HG02981 (cell line): ENCODE results near the gene ARHGAP21.

ENCODE experiments used
- ATAC-seq: cut with Tn5 transposase; IDR thresholded peaks from one replicate; pipeline ENCODE4 v1.9.1; 2021; ENCODE audit warnings: mild to moderate bottlenecking, moderate library complexity; ENCODE audit not compliant: unreplicated experiment

The ARHGAP21 gene

DNA sequence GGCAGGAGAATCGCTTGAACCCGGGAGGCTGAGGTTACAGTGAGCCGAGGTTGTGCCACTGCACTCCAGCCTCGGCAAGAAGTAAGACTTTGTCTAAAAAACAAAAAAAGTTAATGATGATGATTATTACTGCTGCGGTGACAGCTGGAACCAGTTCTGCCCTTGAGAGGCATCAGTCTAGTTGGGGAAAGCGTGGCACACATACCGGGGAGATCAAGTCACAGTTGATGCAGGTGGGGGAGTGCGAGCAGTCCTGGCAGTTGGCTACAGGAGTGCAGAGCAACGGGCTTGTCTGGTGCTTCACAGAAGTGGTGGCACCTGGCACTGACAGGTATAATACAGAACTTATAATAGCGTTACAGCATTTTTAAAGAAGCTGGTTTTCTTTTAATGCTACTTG, 173.0 kb downstream of the ARHGAP21 start:
- ATAC-seq, result no peak

- no peak for ATAC-seq
Measured at GRCh38 chr10:24545585-24545984, 178.1 kb downstream of the ARHGAP21 start.

GRCh38 chr10:24544776-24545175, 178.9 kb downstream of the ARHGAP21 start:
- no peak for ATAC-seq

DNA sequence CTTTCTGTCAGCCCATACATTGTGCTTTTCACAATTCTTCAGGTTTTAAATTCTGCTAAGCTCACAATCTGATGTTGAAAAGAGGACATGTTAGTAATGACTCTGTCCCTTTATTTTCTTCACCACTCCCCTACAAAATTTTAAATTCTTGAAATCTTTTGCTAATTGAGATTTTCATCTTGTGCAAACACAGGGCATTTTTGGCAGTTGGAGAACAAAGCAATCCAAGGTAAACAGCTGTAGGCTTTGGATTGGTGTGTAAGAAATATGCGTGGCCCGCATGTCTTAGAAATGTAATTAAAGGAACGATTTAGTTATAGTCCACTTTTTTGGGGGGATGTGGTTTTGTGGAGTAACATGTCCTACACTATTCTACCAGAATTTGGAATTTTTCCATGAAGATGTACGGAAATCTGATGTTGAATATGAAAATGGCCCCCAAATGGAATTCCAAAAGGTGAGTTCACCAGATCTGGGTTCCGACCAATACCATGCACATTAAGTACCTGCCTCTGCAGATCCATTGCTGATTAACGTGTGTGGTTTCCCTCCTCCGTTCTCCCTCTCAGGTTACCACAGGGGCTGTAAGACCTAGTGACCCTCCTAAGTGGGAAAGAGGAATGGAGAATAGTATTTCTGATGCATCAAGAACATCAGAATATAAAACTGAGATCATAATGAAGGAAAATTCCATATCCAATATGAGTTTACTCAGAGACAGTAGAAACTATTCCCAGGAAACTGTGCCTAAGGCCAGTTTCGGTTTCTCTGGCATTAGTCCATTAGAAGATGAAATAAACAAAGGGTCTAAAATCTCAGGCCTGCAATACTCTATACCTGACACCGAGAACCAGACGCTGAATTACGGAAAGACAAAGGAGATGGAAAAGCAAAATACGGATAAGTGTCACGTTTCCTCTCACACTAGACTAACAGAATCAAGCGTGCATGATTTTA, 181.1 kb downstream of the ARHGAP21 start:
- no peak for ATAC-seq

GRCh38 chr10:24541239-24541753, 182.4 kb downstream of the ARHGAP21 start:
- no peak for ATAC-seq

- no peak for ATAC-seq
Measured at GRCh38 chr10:24536636-24537035, 187.1 kb downstream of the ARHGAP21 start.

DNA sequence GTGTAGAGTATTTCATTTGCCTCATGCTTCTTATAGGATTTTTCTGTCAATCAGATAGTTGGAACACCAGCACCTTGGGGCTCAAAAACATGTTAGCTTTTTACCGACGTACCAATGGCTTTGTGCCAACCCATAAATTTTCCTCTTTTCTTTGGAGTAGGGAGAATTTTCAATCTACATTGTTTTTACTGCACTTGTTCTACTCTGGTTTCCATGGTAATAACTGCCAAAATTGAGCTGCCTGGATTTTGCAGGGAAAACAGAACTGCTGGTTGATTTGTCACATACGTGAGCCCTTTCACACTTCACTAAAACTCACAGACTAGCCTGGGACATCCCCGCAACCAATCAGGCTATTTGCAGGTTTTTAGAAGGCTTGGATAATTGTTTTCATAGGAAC, 189.7 kb downstream of the ARHGAP21 start:
- ATAC-seq, result no peak
